ENCODE data around the gene DHDDS.
A peak's percentile ranks its signal among the peaks of the same experiment; 100 is the strongest.

Gene DHDDS

DNA sequence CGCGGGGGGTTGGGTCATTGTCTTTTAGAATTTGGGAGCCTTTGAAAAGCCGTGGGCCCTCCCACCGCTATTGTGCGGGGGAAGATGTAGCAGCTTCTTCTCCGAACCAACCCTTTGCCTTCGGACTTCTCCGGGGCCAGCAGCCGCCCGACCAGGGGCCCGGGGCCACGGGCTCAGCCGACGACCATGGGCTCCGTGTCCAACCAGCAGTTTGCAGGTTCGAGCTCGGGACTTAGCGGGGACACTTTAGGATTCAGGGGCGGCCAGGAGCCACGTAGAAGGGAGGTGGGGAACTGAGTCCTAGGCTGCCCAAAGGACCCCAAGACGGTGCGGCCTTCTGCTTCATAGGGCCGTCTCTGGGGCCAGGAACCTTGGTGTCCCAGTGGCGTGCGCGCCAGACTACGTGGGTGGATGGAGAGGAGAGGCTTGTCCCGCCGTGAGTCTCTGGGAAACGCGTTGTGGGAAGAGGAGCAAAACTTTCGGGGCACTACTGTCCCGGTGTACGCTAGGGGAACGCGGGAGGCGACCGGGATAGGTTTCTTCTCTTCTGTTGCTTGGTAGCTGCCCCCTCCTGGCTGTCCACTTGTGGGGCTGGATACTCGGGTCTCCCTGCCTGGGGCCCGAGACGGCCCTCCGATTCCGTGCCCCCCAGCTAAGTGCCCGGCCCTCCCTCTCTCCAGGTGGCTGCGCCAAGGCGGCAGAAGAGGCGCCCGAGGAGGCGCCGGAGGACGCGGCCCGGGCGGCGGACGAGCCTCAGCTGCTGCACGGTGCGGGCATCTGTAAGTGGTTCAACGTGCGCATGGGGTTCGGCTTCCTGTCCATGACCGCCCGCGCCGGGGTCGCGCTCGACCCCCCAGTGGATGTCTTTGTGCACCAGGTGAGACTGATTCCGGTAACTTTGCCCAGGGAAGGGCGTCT is 21.2 kb upstream of the DHDDS start, which contains the start of gene LIN28A:
Gene LIN28A, plus strand, starts transcription at position 112 of the 918 bp plus-strand sequence. Its CDS starts 75 bp downstream, at position 187.
- TF ChIP-seq, protein P1, sequence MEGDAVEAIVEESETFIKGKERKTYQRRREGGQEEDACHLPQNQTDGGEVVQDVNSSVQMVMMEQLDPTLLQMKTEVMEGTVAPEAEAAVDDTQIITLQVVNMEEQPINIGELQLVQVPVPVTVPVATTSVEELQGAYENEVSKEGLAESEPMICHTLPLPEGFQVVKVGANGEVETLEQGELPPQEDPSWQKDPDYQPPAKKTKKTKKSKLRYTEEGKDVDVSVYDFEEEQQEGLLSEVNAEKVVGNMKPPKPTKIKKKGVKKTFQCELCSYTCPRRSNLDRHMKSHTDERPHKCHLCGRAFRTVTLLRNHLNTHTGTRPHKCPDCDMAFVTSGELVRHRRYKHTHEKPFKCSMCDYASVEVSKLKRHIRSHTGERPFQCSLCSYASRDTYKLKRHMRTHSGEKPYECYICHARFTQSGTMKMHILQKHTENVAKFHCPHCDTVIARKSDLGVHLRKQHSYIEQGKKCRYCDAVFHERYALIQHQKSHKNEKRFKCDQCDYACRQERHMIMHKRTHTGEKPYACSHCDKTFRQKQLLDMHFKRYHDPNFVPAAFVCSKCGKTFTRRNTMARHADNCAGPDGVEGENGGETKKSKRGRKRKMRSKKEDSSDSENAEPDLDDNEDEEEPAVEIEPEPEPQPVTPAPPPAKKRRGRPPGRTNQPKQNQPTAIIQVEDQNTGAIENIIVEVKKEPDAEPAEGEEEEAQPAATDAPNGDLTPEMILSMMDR (IDR thresholded peaks at IDR 0.05) = no peak

DNA sequence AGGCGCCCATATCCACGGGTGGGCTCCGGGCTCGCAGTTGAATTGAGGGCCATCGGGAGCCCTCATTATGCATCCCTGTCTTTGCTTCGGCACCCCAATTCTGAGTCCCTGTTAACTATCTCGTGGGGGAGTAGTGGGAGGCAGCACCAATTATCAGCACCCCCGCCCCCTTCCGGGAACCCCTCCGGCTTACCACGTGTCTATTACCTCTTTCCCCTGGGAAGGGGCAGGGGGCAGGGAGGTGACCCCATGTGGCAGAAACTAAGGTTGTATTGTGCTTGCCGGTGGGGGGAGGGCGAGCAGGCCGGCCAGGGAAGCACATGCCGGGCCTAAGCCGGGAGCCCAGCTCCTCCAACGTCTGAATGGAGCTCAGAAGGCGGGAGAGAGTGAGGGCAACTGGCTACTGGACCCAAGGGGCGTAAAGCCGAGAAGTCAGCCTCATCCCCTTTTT is 20.5 kb upstream of the DHDDS start:
- TF ChIP-seq, protein P1 (IDR thresholded peaks at IDR 0.05) = no peak

DNA sequence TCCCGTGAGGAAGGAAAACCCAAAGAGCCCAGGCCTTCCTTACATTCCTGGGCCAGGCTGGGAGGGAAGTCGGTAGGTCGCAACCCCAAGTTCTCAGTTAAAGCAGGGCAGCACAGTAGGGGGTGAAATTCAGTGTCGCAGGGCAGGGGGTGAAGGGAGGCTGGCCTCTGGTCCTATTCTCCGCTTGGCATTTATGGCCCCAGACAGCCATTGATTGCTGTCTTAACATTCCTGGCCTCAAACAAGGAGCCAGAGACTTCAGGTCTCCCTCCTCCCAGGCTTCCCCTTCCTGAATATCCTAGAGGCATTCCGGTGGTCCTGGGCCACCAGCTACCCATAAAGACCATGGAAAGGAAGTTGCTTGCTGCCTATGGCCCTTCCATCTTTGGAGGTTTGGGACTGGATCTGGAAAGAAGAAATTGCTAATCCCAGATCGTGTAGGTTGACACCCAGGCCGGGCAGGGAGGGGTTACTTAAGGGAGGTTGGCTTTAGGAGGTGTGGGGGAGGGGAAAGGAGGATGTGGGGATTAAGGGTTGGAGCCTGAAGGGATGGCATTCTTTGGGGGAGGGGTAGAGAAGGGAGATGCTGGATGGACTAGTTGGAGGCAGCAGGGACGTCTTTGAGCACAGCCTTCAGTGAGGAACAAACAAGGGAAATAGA is 19.8 kb upstream of the DHDDS start:
- TF ChIP-seq, protein P1 (IDR thresholded peaks at IDR 0.05) = no peak

DNA sequence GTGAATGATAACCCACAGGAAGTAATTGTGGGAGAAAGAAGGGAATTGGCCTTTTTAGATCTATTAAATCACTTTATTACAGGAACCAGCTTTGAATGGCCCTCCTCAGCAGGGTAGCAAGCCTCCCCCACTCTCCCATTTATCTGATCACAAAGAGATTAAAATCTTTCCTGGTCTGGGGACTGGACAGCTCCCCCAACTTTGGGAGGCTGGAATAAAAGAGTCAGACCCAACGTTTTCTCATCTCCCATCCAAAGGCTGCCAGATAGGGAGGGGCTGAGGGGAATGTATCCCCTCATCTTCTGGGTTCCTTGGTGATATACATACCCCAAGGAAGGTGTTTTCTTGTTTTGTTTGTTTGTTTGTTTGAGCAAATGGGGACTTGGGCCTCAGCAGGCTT is 19.1 kb upstream of the DHDDS start:
- TF ChIP-seq, protein P1 (IDR thresholded peaks at IDR 0.05) = no peak

DNA sequence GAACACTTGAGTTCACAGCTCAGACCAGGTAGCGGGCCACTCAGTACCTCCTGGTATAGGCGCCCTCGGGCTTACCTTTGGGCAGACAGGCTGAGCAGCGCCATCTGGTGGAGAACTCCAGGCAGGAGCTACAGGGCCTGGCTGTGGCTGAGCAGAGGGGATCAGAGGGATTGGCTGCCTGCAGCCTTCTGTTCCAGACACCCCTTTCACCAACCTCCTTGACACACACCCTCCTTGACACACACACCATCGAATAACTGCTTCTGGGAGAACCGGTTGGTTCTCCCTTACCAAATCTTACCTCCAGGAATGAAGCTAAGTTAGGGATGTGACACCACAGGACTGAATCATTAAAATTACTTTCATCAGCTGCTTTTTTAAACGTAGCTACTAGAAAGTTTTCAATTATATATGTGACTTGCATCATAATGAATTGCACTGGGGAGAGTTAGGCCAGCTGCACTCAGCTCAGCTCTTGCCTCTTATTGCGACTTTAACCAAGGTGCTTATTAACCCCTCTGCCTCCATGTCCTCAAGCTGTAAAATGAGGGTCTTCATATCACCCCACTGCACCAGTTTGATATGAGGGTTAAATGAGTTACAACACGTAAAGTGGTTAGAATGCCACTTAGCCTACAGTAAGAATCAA is 14.9 kb upstream of the DHDDS start:
- TF ChIP-seq, protein P1 (IDR thresholded peaks at IDR 0.05) = peak; percentile 68

DNA sequence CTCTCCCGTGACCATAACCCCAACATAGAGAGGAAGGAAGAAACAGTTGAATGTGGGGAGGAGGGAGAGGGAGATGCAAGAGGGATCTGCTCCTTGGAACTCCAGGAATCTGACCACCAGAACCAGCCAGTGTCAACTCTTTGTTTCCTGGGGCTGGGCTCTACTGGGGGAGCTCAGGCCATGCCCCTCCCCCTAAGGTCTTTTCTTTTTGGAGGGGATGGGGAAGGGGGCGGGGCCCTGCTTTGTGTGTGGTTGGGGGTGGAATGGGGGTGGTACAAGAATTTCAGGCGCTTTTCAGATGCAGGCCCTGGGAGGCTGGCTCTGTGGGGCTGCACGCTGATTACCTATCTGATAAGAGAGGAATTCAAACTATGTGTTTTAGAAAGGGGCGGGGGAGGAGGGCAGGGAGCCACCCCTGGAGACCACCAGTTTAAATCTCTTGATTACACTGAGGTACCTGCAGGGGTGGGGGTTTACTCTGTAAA is 13.2 kb upstream of the DHDDS start:
- TF ChIP-seq, protein P1 (IDR thresholded peaks at IDR 0.05) = no peak

DNA sequence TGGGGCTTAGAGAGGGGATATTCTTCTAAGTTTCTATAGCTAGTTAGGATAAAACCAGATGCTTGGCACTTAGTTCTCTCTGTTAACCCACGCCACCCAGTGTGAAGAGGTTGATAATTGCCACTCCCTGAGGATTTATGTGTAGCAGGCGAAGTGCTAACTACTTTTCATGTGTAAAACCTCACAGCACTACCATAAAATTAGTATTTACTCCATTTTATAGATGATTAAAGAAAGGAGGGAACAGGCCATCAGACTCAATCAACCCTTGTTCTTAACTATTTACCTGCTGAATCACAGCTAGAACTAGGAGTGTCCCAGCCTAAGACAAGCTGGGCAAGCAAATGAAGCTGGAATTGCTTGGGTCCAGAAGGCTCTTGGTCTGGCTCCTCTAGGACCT is 12.6 kb upstream of the DHDDS start:
- TF ChIP-seq, protein P1 (IDR thresholded peaks at IDR 0.05) = no peak
